Peyer's patch (tissue), 4 donors: Measurements from ENCODE around the gene FOXF2.

Experiments used
- POLR2A ChIP-seq, 2 donors: fragments of 450-650 bp; IDR thresholded peaks; one replicate each; pipeline ENCODE4 v1.5.1; 2017; ENCODE audit warnings: antibody characterized with exemption in 2 of 2, mild to moderate bottlenecking in 2 of 2, moderate library complexity in 2 of 2
- TF ChIP-seq, protein P1 (sequence below), 6 experiments: fragments of 450-650 bp in 4 of 6; fragments of 200-600 bp in 2 of 6; sonication (generic) in 1 of 6; IDR thresholded peaks; one replicate each; pipeline ENCODE4 v1.5.1; 2017 to 2019; ENCODE audit warnings: antibody characterized with exemption in 6 of 6, mild to moderate bottlenecking in 3 of 6, moderate library complexity in 1 of 6

DNA sequence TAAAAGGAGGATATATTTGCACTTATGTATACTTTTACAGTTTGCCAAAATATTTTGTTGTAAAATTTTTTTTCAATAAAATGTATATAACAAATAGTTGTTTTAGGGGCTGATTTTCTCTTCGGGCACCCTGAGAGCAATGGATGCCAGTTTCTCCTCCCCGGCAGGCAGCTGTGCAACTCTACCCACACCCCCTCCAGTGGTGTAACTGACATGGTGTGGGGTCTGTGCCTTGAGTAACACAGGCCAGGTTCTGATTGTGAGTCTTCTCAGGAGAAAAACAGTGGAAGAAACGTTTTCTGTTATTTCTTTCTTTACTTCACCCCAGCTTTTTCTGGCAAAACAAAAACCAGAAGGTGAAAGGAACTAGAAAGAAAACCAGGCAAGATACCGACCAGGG, 6.1 kb downstream of the FOXF2 start:
- TF ChIP-seq, protein P1, sequence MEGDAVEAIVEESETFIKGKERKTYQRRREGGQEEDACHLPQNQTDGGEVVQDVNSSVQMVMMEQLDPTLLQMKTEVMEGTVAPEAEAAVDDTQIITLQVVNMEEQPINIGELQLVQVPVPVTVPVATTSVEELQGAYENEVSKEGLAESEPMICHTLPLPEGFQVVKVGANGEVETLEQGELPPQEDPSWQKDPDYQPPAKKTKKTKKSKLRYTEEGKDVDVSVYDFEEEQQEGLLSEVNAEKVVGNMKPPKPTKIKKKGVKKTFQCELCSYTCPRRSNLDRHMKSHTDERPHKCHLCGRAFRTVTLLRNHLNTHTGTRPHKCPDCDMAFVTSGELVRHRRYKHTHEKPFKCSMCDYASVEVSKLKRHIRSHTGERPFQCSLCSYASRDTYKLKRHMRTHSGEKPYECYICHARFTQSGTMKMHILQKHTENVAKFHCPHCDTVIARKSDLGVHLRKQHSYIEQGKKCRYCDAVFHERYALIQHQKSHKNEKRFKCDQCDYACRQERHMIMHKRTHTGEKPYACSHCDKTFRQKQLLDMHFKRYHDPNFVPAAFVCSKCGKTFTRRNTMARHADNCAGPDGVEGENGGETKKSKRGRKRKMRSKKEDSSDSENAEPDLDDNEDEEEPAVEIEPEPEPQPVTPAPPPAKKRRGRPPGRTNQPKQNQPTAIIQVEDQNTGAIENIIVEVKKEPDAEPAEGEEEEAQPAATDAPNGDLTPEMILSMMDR (IDR thresholded peaks at IDR 0.05): no peak
- no peak for TF ChIP-seq POLR2A (IDR thresholded peaks at IDR 0.05)
